ENCODE measurements around the gene CAPN11.
"Not testable (repeated sequence)": the region's sequence is repeated elsewhere in the genome, so short reads cannot be mapped to it uniquely, and the experiment has no call there.

Gene CAPN11

DNA sequence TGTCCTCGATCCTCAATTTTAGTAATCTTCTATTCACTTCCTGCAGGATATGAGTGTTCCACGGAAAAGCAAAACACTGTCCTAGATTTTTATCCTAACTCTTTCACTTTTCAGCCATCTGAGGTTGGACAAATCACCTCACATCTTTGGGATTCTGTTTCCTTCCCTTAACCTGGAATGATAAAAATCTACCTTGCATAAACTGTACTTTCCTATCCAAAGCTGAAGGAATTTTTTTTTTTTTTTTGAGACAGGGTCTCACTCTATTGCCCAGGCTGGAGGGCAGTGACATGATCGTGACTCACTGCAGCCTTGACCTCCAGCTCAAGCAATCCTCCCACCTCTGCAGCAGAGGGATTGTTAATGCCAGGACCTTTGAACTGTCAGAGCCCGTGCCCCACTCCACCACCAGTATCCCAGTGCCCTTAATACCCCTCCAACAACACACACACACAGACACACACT, 20.5 kb downstream of the CAPN11 start:
- no peak for TF ChIP-seq CTCF (conservative IDR thresholded peaks at IDR 0.05)
- no peak overlapping the region for H3K27ac ChIP-seq

DNA sequence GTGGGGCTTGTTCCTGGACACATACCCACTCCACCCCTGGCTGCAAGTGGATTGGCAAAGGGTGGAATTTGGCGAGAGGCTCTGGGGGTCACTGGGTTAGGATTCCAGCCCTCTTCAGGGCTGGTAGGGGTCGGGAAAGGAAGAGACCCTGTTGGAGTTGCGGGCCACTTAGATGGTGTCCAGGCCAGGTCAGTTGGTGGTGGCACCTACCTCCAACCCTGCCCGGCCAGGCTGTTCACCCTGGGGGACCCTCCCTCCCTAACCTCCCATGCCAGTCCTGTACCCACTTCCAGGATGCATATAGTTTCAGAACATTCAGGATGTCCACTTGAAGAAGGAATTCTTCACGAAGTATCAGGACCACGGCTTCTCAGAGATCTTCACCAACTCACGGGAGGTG, 21.0 kb downstream of the CAPN11 start:
- H3K27ac ChIP-seq = no peak overlapping the region
- no peak for TF ChIP-seq CTCF (conservative IDR thresholded peaks at IDR 0.05)

- H3K27ac ChIP-seq = no peak overlapping the region
- TF ChIP-seq CTCF (conservative IDR thresholded peaks at IDR 0.05) = no peak
Measured at GRCh38 chr6:44180406-44180805, 21.8 kb downstream of the CAPN11 start.

GRCh38 chr6:44180886-44181285, 22.3 kb downstream of the CAPN11 start:
- no peak overlapping the region for H3K27ac ChIP-seq
- TF ChIP-seq CTCF (conservative IDR thresholded peaks at IDR 0.05) = no peak

GRCh38 chr6:44181784-44182183, 23.2 kb downstream of the CAPN11 start:
- H3K27ac ChIP-seq = not testable (repeated sequence)

- no peak overlapping the region for H3K27ac ChIP-seq
- no peak for TF ChIP-seq CTCF (conservative IDR thresholded peaks at IDR 0.05)
Measured at GRCh38 chr6:44182911-44183390, 24.3 kb downstream of the CAPN11 start.

GRCh38 chr6:44183783-44184182, 25.2 kb downstream of the CAPN11 start:
- TF ChIP-seq CTCF (conservative IDR thresholded peaks at IDR 0.05) = no peak
- H3K27ac ChIP-seq = no peak overlapping the region

DNA sequence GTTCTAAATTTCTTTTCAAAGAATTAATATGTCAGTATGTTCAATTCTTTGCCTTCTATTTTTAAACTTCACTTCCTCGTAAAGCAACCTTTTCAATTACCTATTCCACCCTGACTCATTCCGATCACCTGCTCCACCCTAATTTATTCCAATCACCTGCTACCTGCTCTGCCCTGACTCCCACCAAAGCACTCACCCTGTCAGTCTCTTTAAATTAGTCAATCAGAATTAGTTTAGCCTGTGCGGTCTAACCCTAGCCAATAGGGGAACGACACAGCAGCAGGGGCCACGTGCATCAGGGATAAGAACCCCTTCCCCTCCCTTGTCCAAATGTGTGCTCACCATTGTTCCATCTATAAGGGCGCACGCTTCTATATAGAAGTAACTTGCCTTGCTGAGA, 26.7 kb downstream of the CAPN11 start:
- not testable (repeated sequence) for H3K27ac ChIP-seq

All from VCaP (cell line).